Right cardiac atrium (tissue), 5 donors: ENCODE results near the gene PILRA. TPM values are rescaled to one million over a fixed set of nuclear protein-coding genes. Genes with fewer than 3 reads are reported as not detected.
A peak's percentile ranks its signal among the peaks of the same experiment; 100 is the strongest.

Experiments used
- ATAC-seq, 2 donors: fragments of 200-7000 bp; cut with Tn5 transposase; one replicate each; pipeline versions ENCODE4 v1.8.0 to v1.9.1; 2020; ENCODE audit warnings: moderate library complexity in 2 of 2, mild to moderate bottlenecking in 1 of 2
- DNase-seq, 3 donors: peaks; one replicate each; pipeline ENCODE4 v3.0.0-alpha.2; 2020
- H3K27ac ChIP-seq: one replicate; pipeline ENCODE4 v1.5.1; 2013; ENCODE audit warnings: mild to moderate bottlenecking, low read length, control low read depth, moderate library complexity
- H3K27me3 ChIP-seq: one replicate; pipeline ENCODE4 v1.6.1; 2013; ENCODE audit not compliant: control insufficient read depth, insufficient read depth
- H3K4me1 ChIP-seq: one replicate; pipeline ENCODE4 v1.6.1; 2013; ENCODE audit warnings: low read length; ENCODE audit not compliant: control insufficient read depth, insufficient read depth
- H3K4me3 ChIP-seq: one replicate; pipeline ENCODE4 v1.5.1; 2013; ENCODE audit warnings: low read length, control low read depth
- H3K9me3 ChIP-seq: one replicate; pipeline ENCODE4 v1.6.1; 2013; ENCODE audit warnings: low read length; ENCODE audit not compliant: control insufficient read depth
- WGBS: extraction: QIAGEN DNeasy Blood & Tissue Kit; methylation state at CpG from one replicate; pipeline ENCODE4 v1.1.7; 2013; 5-methylcytosine and 5-hydroxymethylcytosine counted together
- intact Hi-C, 4 donors: fragments of 100-400 bp; cut with DNase I; formaldehyde crosslinking; loops; one replicate each; pipeline versions ENCODE4 v1.11.0 to v1.14.0; 2022 to 2023
- polyA plus RNA-seq: library from polyadenylated mRNA; stranded (reverse); fragments of 200-250 nt; gene quantifications from one replicate; pipeline ENCODE4 v1.2.3, GENCODE V29; 2013
- total RNA-seq, 4 donors: library from RNA; stranded (reverse); fragmentation: NEBNext Ultra II Directional; extraction: Animal tissue kit (Norgen Biotek cat#: 25700); gene quantifications; one replicate each; pipeline ENCODE4 v1.2.1, GENCODE V29; 2021
- donor health status: healthy with polysubstance abuse.
- donor health status: DM: no; HTN: yes; CAD: no.
- donor health status: DM: no; HTN: no; CAD: no.
- donor health status: DM: no; HTN: yes; CAD: no; lungs with severe emphysema.
- donor health status: DM: yes; HTN: yes; CAD: no.

PILRA gene
- total and polyA plus RNA-seq, 5 donors: 2.3 to 5.3 (median 4.8) TPM

DNA sequence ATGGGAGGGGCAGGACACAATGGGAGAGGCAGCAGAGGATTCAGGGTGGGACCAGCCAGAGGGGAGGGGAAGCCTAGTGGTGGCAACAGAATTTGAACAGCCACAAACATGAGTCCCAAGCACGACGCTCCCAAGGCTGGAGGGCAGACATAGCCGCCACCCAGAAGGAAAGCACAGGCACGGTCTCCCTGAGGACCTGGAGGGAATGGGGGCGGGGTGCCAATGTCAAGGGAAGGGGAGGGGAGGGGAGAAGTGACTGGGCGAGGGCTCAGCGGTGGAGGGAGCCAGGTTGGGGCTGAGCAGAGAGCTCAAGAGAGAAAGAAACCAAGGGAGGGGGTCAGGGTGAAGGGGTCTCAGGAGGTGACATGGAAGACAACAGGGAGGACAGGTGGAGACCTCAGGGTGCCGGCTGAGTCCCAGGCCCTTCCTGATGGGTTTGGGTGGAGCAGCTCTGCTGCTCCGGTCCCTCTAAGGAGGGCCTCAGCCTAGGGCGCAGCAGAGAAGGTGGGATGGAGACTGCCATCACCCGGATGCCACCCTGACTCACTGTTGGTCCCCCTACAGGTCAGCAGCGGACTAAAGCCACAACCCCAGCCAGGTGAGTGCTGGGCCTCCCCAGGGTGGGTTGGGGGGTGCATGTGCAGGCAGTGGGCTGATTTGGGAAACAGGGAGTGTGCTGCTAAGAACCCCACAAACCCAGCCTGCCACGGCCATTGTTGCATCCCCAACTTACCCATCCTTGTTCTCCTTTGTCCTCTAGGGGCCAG is 24.2 kb downstream of the PILRA start:
- Histone ChIP-seq H3K9me3 (no peaks in the 10 kb centered on the region), H3K27me3 (no peaks in the 10 kb centered on the region), H3K27ac (no peak overlapping the region), H3K4me1 (no peaks in the 10 kb centered on the region), H3K4me3 (no peak overlapping the region)
- ATAC-seq (peak; percentile 23 to 39), DNase-seq (no peak)
- intact Hi-C loops: no loop called here
- WGBS: 55% methylated on average over 13 of the region's 13 CpGs

DNA sequence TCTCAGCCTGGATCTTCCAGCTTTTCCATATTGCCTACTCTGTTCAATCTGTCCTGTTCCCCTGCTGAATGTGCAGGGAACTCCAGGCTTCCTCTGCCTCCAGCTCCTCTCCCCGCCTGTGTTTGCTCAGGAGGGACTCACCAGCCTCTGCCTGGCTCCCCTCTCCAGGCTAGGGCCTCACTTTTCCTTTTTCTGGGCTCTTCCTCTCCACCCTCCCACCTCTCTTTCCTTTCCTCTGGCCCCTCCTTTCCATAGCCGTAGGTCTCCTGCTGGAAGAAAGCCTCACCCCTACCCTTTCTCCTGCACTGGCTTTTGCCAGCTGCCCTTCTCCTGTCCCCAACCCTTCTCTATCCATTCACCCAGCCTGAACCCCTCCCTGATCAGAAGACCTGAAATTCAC is 25.0 kb downstream of the PILRA start:
- H3K27me3 ChIP-seq: no peaks in the 10 kb centered on the region
- H3K4me3 ChIP-seq: no peak overlapping the region
- ATAC-seq (no peak), DNase-seq (no peak)
- H3K4me1 ChIP-seq: no peaks in the 10 kb centered on the region
- no peaks in the 10 kb centered on the region for H3K9me3 ChIP-seq
- no peak overlapping the region for H3K27ac ChIP-seq
- WGBS: 39% methylated on average over 2 of the region's 2 CpGs
- intact Hi-C loops: no loop called here

DNA sequence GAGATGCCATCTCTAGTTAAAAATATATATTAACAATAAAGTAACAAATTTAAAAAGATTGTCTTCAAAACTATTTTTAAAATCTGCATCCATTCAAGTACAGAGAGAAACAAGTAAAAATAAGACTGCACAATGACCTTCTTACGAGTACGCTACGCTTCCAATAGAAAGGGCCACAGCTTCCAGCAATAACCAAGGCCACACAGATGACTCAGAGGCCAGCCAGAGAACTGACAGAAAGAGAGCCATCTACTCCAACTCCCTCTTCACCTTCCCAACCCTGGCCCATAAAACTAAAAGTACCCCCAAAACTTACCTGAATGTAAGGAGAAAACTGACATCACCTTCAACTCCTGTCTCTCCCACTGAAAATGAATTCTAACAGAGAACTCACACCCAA is 26.8 kb downstream of the PILRA start:
- H3K27me3 ChIP-seq: no peaks in the 10 kb centered on the region
- ATAC-seq (no peak), DNase-seq (no peak)
- no peak overlapping the region for H3K27ac ChIP-seq
- no peaks in the 10 kb centered on the region for H3K9me3 ChIP-seq
- H3K4me3 ChIP-seq: no peak overlapping the region
- WGBS: 97% methylated on average over 3 of the region's 3 CpGs
- no peaks in the 10 kb centered on the region for H3K4me1 ChIP-seq
- intact Hi-C loops: no loop called here

DNA sequence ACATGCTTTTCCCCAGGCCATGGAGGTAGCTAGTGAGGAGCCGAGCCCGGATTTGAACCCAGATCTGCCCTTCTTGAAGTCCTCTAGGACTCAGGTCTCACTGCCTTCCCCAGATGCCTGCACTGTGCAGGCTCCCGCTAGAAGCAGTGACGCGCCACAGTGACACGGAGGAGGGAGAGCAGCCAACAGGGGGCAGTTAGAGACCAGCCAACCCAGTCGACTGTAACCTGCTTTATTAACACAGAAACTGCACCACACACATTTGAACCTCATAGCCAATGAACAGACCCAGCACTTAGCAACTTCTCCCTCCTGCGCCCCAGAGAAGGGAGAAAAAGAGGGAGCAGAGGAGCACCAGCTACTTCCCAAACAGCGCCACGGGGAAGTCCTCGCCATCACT is 27.4 kb downstream of the PILRA start:
- ATAC-seq (no peak), DNase-seq (no peak)
- H3K4me3 ChIP-seq: no peak overlapping the region
- H3K4me1 ChIP-seq: no peaks in the 10 kb centered on the region
- H3K27ac ChIP-seq: no peak overlapping the region
- no peaks in the 10 kb centered on the region for H3K9me3 ChIP-seq
- intact Hi-C loops: no loop called here
- WGBS: 78% methylated on average over 11 of the region's 11 CpGs
- no peaks in the 10 kb centered on the region for H3K27me3 ChIP-seq

DNA sequence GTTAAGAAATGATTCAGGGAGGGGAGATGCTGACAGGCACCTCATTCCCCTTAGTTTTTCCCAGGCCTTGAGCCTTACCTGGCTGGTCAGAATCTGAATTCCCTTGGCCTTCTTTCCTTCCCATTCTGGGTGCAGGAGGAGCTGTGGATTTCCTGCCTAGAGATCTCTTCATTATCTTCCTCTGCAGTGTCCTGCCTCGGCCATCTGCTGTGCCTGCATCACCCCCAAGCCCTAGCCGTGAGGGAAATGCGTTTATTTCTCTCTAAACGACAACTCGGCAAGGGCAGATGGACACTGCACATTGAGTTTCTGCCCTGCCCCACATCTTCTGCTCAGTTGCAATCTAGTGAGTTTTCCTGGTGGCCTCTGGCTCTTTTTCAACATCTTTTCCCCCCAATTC is 28.5 kb downstream of the PILRA start:
- no peaks in the 10 kb centered on the region for H3K4me1 ChIP-seq
- 71% methylated on average over 5 of the region's 5 CpGs for WGBS
- DNase-seq (no peak), ATAC-seq (no peak)
- intact Hi-C loops: no loop called here
- H3K27me3 ChIP-seq: no peaks in the 10 kb centered on the region
- no peak overlapping the region for H3K27ac ChIP-seq
- no peak overlapping the region for H3K4me3 ChIP-seq
- no peaks in the 10 kb centered on the region for H3K9me3 ChIP-seq

DNA sequence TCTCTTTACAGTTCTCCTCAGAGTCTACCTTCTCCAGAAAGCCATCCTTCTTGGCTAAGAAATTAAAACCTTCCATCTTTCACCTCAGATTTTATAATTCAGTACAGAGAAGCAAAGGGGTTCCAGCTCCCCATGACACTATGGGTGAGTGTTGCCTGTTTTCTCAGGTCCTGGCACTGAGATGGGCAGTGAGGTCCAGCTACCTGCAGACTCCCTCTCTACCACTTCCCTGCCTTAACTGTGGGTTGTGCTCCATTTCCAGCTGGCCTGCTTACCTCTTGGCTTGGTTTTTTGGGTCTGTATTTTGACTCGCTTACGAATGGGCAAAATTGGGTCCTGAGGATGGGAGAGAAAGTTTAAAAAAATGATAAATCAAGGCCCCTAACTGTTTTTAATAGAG is 29.0 kb downstream of the PILRA start:
- no peak for DNase-seq
- no peaks in the 10 kb centered on the region for H3K9me3 ChIP-seq
- H3K4me3 ChIP-seq: no peak overlapping the region
- no peaks in the 10 kb centered on the region for H3K27me3 ChIP-seq
- ATAC-seq: no peak
- WGBS: 95% methylated on average over 2 of the region's 2 CpGs
- H3K27ac ChIP-seq: no peak overlapping the region
- no peaks in the 10 kb centered on the region for H3K4me1 ChIP-seq
- intact Hi-C loops: no loop called here

DNA sequence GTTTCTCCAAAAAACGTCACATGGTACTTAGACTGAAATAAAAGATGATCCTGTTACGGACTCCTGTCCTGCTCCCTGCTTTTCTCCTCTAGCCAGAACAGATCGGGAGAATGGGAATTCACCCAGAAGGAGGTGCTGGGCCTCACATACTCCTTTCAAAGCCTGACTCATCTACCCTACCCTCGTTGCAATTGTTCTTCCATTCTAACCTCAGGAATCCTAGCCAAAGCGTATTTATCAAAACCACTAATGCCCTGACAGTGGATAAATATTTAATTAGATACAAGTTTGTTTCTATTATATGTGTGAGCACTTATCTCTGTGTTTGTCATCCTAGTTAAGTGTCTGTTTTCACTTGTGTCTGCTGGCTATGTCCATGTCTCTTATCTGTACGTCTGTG is 33.5 kb downstream of the PILRA start:
- Histone ChIP-seq H3K27ac (no peak overlapping the region), H3K9me3 (no peaks in the 10 kb centered on the region), H3K4me1 (no peaks in the 10 kb centered on the region), H3K4me3 (no peak overlapping the region), H3K27me3 (no peaks in the 10 kb centered on the region)
- no peak for ATAC-seq
- 58% methylated on average over 6 of the region's 6 CpGs for WGBS
- intact Hi-C loops: no loop called here
- no peak for DNase-seq

DNA sequence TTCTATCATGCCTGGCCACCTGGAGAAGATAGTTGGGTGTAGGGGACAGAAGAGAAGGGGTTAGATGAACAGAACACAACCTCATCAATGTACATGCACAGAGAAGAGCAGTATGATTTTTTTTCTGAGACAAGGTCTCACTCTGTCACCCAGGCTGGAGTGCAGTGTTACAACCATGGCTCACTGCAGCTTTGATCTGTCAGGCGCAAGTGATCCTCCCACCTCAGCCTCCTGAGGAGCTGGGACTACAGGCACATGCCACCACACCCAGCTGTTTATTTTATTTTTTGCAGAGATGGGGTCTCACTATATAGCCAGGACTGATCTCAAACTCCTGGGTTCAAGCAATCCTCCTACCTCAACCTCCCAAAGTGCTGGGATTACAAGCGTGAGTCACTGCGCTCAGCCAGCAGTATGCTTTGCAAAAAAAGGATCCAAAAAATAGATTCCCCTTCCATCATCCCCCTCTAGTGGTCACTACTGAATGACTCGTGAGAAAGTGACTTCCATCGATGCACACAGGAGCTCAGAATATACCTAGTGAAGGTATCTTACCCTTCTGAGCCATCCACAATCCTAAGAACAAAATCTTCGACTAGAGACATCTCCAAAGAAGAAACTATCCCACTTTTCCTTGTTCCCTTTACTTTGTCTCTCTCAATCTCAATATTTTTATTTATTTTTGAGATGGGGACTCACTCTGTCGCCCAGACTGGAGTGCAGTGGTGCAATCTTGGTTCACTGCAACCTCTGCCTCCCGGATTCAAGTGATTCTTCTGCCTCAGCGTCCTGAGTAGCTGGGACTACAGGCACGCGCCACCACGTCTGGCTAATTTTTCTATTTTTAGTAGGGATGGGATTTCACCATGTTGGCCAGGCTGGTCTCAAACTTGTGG is 34.2 kb downstream of the PILRA start:
- WGBS: 51% methylated on average over 12 of the region's 12 CpGs
- Histone ChIP-seq H3K9me3 (no peaks in the 10 kb centered on the region), H3K4me1 (no peaks in the 10 kb centered on the region), H3K4me3 (no peak overlapping the region), H3K27me3 (no peaks in the 10 kb centered on the region), H3K27ac (no peak overlapping the region)
- intact Hi-C loops: no loop called here
- DNase-seq: peak in 1 of 3 donors; percentile 49
- peak; percentile 62 to 75 for ATAC-seq

DNA sequence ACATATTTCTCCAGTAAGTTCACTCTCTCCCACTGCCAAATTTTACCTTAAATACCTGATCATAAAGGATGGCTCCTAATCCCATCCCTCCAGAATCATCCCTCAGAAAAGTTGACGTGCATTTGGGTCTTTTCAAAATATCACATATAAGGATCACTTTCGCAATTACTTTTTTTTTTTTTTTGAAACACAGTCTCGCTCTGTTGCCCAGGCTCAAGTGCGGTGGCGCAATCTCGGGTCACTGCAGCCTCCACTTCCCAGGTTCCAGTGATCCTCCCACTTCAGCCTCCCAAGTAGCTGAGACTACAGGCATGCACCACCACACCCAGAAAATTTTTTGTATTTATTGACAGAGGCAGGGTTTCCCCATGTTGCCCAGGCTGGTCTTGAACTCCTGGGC is 37.8 kb downstream of the PILRA start:
- H3K9me3 ChIP-seq: no peaks in the 10 kb centered on the region
- no peak for ATAC-seq

DNA sequence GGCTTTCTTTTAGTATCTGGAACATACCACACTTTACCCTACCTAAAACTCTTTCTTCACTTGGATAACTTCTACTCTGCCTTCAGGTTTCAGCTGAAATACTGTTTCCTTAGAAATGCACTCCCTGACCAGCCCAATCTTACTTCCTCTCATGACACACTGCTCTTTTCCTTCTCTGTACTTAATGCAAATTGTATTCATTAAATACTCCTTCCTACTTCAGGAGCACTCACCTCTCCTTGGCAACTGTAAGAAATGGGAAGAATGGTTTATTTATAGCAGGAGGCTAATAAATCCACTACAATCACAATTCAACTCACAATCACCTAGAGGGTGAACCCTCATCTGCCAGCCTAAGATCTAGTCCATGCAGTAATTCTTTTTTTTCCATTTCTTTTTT is 40.1 kb downstream of the PILRA start:
- Histone ChIP-seq H3K27me3 (no peaks in the 10 kb centered on the region), H3K27ac (no peak overlapping the region), H3K4me3 (no peak overlapping the region), H3K4me1 (no peaks in the 10 kb centered on the region), H3K9me3 (no peaks in the 10 kb centered on the region)
- intact Hi-C loops: no loop called here
- no peak for ATAC-seq
- no peak for DNase-seq

More for the DNA sequence above, 37.8 kb downstream of the PILRA start:
- Histone ChIP-seq H3K4me1 (no peaks in the 10 kb centered on the region), H3K27ac (no peak overlapping the region), H3K4me3 (no peak overlapping the region), H3K27me3 (no peaks in the 10 kb centered on the region)
- 96% methylated on average over 6 of the region's 6 CpGs for WGBS
- intact Hi-C loops: no loop called here
- no peak for DNase-seq

DNA sequence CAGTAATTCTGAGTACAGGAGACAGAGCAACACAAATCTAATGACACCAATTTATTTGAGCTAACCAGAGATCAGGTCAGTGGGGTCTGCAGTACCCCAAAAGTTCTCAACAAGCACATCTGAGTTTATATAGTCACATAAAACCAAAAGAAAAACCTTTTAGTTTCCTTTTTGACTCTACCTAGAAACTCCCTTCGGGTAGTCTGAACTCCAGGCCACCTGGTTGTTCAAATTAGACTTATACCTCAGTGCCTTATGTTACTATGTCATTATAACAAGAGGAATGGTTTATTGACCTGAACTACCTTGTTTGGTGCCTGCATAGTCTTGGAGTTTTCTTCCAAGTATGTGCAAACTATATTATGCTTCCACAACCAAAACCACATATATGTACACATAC is 40.6 kb downstream of the PILRA start:
- no peak overlapping the region for H3K27ac ChIP-seq
- no peaks in the 10 kb centered on the region for H3K4me1 ChIP-seq
- no peak for ATAC-seq
- H3K4me3 ChIP-seq: no peak overlapping the region
- intact Hi-C loops: no loop called here
- 94% methylated on average over 1 of the region's 1 CpG for WGBS
- no peak for DNase-seq
- H3K9me3 ChIP-seq: no peaks in the 10 kb centered on the region
- no peaks in the 10 kb centered on the region for H3K27me3 ChIP-seq
